Loucy (cell line): ENCODE results near the gene SEMG2.

Experiments used
- H2AFZ ChIP-seq: fragments of 200-600 bp; sonication (generic); 2 replicates; pipeline ENCODE4 v1.6.0; 2016; ENCODE audit warnings: antibody characterized with exemption, mild to moderate bottlenecking, low read length, moderate library complexity
- H3F3A ChIP-seq: fragments of 200-600 bp; 2 replicates; pipeline ENCODE4 v1.6.0; 2016; ENCODE audit warnings: antibody characterized with exemption, low read depth, mild to moderate bottlenecking
- H3K27me3 ChIP-seq: fragments of 200-600 bp; sonication (generic); 2 replicates; pipeline ENCODE4 v1.6.1; 2014; ENCODE audit warnings: low read length, mild to moderate bottlenecking; ENCODE audit not compliant: insufficient read depth, poor library complexity, severe bottlenecking
- H3K36me3 ChIP-seq: fragments of 200-600 bp; sonication (generic); 2 replicates; pipeline ENCODE4 v1.6.1; 2016; ENCODE audit warnings: low read length; ENCODE audit not compliant: insufficient read depth
- H3K4me1 ChIP-seq: fragments of 200-600 bp; sonication (generic); 2 replicates; pipeline ENCODE4 v1.5.1; 2014; ENCODE audit warnings: low read length, mild to moderate bottlenecking; ENCODE audit not compliant: insufficient read depth, poor library complexity, severe bottlenecking
- H3K4me2 ChIP-seq: fragments of 200-600 bp; sonication (generic); 2 replicates; pipeline ENCODE4 v1.6.0; 2014; ENCODE audit warnings: antibody characterized with exemption, low read length, low read depth, mild to moderate bottlenecking; ENCODE audit not compliant: poor library complexity, severe bottlenecking
- H3K4me3 ChIP-seq: fragments of 200-600 bp; sonication (generic); 2 replicates; pipeline ENCODE4 v1.5.1; 2014; ENCODE audit warnings: low read length, mild to moderate bottlenecking, mixed read lengths; ENCODE audit not compliant: poor library complexity, severe bottlenecking
- H3K79me2 ChIP-seq: fragments of 200-600 bp; sonication (generic); 2 replicates; pipeline ENCODE4 v1.6.1; 2014; ENCODE audit warnings: low read length; ENCODE audit not compliant: insufficient read depth
- H3K9ac ChIP-seq: fragments of 200-600 bp; sonication (generic); 2 replicates; pipeline ENCODE4 v1.6.0; 2014; ENCODE audit warnings: mild to moderate bottlenecking, low read depth, low read length, moderate library complexity; ENCODE audit not compliant: poor library complexity, severe bottlenecking
- H3K9me2 ChIP-seq: fragments of 200-600 bp; sonication (generic); replicated peaks from 2 replicates; pipeline ENCODE4 v1.6.1; 2016; ENCODE audit warnings: low read depth, low read length, mixed read lengths
- H3K9me3 ChIP-seq: fragments of 200-600 bp; sonication (generic); 2 replicates; pipeline ENCODE4 v1.6.1; 2014; ENCODE audit warnings: mild to moderate bottlenecking, antibody characterized with exemption, low read length, low read depth; ENCODE audit not compliant: insufficient read depth
- H4K20me1 ChIP-seq: fragments of 200-600 bp; sonication (generic); 2 replicates; pipeline ENCODE4 v1.6.0; 2014; ENCODE audit warnings: antibody characterized with exemption, low read length, mild to moderate bottlenecking; ENCODE audit not compliant: insufficient read depth, poor library complexity, severe bottlenecking
- EZH2phosphoT487 ChIP-seq: fragments of 200-600 bp; IDR thresholded peaks from 2 replicates; pipeline ENCODE4 v1.6.1; 2018; ENCODE audit warnings: antibody characterized with exemption, mild to moderate bottlenecking, moderate library complexity, borderline replicate concordance
- TF ChIP-seq, protein P1 (sequence below): fragments of 200-600 bp; sonication (generic); conservative IDR thresholded peaks from 2 replicates; pipeline ENCODE4 v1.5.1; 2014; ENCODE audit warnings: mild to moderate bottlenecking, antibody characterized with exemption, low read length

SEMG2 gene, protein sequence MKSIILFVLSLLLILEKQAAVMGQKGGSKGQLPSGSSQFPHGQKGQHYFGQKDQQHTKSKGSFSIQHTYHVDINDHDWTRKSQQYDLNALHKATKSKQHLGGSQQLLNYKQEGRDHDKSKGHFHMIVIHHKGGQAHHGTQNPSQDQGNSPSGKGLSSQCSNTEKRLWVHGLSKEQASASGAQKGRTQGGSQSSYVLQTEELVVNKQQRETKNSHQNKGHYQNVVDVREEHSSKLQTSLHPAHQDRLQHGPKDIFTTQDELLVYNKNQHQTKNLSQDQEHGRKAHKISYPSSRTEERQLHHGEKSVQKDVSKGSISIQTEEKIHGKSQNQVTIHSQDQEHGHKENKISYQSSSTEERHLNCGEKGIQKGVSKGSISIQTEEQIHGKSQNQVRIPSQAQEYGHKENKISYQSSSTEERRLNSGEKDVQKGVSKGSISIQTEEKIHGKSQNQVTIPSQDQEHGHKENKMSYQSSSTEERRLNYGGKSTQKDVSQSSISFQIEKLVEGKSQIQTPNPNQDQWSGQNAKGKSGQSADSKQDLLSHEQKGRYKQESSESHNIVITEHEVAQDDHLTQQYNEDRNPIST

GRCh38 chr20:45221076-45221475 is at the start of gene SEMG2:
Gene SEMG2, plus strand, starts transcription at chr20:45221373. Its CDS starts 17 bp downstream, at chr20:45221390.
- Histone ChIP-seq H3K9ac (no peak within 1 kb of the TSS), H3K4me3 (no peak within 1 kb of the TSS), H3K4me2 (no peak within 1 kb of the TSS), H2AFZ (no peak within 1 kb of the TSS), H3K79me2 (no peaks in the 10 kb centered on the region), H3K9me3 (no peaks in the 10 kb centered on the region), H3K36me3 (no peaks in the 10 kb centered on the region), H3K27me3 (peaks cover 5% of the 10 kb centered on the region), H3K9me2 (no peaks in the 10 kb centered on the region), H3F3A (no peaks in the 10 kb centered on the region), H4K20me1 (no peaks in the 10 kb centered on the region), H3K4me1 (no peaks in the 10 kb centered on the region)
- TF ChIP-seq EZH2phosphoT487: no peak
- TF ChIP-seq, protein P1, sequence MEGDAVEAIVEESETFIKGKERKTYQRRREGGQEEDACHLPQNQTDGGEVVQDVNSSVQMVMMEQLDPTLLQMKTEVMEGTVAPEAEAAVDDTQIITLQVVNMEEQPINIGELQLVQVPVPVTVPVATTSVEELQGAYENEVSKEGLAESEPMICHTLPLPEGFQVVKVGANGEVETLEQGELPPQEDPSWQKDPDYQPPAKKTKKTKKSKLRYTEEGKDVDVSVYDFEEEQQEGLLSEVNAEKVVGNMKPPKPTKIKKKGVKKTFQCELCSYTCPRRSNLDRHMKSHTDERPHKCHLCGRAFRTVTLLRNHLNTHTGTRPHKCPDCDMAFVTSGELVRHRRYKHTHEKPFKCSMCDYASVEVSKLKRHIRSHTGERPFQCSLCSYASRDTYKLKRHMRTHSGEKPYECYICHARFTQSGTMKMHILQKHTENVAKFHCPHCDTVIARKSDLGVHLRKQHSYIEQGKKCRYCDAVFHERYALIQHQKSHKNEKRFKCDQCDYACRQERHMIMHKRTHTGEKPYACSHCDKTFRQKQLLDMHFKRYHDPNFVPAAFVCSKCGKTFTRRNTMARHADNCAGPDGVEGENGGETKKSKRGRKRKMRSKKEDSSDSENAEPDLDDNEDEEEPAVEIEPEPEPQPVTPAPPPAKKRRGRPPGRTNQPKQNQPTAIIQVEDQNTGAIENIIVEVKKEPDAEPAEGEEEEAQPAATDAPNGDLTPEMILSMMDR: no peak

GRCh38 chr20:45173522-45173921 is 47.7 kb upstream of the SEMG2 start:
- no peak overlapping the region for H3K4me2 ChIP-seq
- H3K4me3 ChIP-seq: no peak overlapping the region
- no peaks in the 10 kb centered on the region for H3K36me3 ChIP-seq
- no peak for TF ChIP-seq EZH2phosphoT487
- TF ChIP-seq, protein P1: no peak
- no peaks in the 10 kb centered on the region for H3F3A ChIP-seq
- H2AFZ ChIP-seq: no peak overlapping the region
- no peaks in the 10 kb centered on the region; the same call in 1 of the 2 replicates for H3K9me3 ChIP-seq
- H3K4me1 ChIP-seq: no peaks in the 10 kb centered on the region
- H4K20me1 ChIP-seq: no peaks in the 10 kb centered on the region
- H3K27me3 ChIP-seq: no peaks in the 10 kb centered on the region
- H3K9ac ChIP-seq: no peak overlapping the region
- H3K9me2 ChIP-seq: no peaks in the 10 kb centered on the region
- H3K79me2 ChIP-seq: no peaks in the 10 kb centered on the region

GRCh38 chr20:45174434-45175364 is 46.5 kb upstream of the SEMG2 start, which contains the start of gene PI3:
Gene PI3, plus strand, starts transcription at chr20:45174902. Its CDS starts 21 bp downstream, at chr20:45174923.
- Histone ChIP-seq H3K79me2 (no peaks in the 10 kb centered on the region), H3K27me3 (no peaks in the 10 kb centered on the region), H3K9me3 (no peaks in the 10 kb centered on the region; the same call in 1 of the 2 replicates), H3K9ac (no peak within 1 kb of the TSS), H3K4me1 (no peaks in the 10 kb centered on the region), H3K4me3 (no peak within 1 kb of the TSS), H4K20me1 (no peaks in the 10 kb centered on the region), H2AFZ (no peak within 1 kb of the TSS), H3F3A (no peaks in the 10 kb centered on the region), H3K9me2 (no peaks in the 10 kb centered on the region), H3K4me2 (no peak within 1 kb of the TSS), H3K36me3 (no peaks in the 10 kb centered on the region)
- TF ChIP-seq EZH2phosphoT487: no peak
- TF ChIP-seq, protein P1: no peak
